Smooth muscle cell of trachea (primary cell): ENCODE data around the gene NXPH2. TPM values are rescaled to one million over a fixed set of nuclear protein-coding genes. Genes with fewer than 3 reads are reported as not detected.

ENCODE experiments used
- total RNA-seq: library from RNA; depleted of rRNA; stranded (reverse); fragments of >200 nt; gene quantifications from 2 replicates; pipeline ENCODE4 v1.2.1, GENCODE V29; 2014

The NXPH2 gene
- not detected in 2 replicates for total RNA-seq

DNA sequence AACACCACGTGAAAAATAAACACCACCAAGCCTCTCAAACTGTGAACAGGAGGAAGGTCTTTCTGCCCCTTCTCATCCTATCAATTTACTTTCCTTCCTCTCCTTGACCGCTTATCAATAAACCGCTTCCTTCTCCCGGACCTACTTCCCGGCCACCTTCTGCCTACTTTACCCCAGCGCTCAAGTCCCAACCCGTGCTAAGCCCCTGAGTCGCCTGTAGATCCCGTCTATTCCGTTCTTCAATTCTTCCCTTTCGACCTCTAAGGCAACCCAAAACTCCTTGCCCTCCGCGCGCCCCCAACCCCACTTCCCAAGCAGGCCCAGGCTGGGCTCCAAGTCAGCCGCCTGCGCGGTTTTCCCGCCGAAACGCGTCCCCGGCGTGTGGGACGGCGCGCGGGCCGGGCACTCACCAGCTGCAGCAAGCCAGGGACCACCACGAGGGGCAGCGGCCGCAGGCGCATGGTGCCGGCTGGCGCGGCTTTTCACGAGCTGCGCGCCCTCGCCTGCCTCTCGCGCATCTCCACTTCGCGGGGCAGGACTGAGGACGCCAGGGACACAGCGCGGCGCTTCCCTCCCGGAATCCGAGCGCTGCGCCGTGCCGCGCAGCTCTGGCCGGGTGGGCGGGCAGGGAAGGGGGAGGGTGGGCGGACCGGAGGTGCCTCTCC is at the start of gene NXPH2:
Gene NXPH2, minus strand, starts transcription at position 610 of the 665 bp plus-strand sequence. Its CDS starts 149 bp downstream, at position 461.

